HL-60 (cell line): ENCODE measurements around the gene BRD3.

ENCODE experiments used
- REST ChIP-seq: IDR thresholded peaks from 2 replicates; pipeline ENCODE4 v1.6.1; 2012; ENCODE audit warnings: low read depth; ENCODE audit not compliant: insufficient replicate concordance
- TF ChIP-seq, protein P1 (sequence below): IDR thresholded peaks from one replicate; pipeline ENCODE4 v1.5.1; 2011; ENCODE audit warnings: low read length, control low read depth, inconsistent platforms; ENCODE audit not compliant: insufficient read depth

DNA sequence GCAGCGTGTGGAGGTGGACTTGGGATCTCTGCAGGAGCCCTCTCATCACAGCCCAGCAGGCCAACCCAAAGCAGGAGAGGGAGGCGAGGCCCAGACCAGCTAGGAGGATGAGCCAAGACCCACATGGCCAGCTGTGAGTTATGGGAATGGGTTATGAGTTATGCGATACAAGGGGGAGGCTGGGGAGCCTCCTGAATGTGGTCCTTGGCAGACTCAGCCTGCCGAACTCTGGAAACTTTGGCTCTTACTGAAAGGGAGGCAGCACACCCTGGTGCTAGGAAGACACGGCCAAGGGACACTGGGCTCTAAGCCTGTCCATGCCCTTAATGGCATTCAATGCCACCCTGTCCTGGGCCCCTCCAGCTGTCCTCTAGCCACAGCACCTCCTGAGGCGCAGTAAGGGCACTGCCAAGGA is 68.0 kb downstream of the BRD3 start:
- TF ChIP-seq, protein P1, sequence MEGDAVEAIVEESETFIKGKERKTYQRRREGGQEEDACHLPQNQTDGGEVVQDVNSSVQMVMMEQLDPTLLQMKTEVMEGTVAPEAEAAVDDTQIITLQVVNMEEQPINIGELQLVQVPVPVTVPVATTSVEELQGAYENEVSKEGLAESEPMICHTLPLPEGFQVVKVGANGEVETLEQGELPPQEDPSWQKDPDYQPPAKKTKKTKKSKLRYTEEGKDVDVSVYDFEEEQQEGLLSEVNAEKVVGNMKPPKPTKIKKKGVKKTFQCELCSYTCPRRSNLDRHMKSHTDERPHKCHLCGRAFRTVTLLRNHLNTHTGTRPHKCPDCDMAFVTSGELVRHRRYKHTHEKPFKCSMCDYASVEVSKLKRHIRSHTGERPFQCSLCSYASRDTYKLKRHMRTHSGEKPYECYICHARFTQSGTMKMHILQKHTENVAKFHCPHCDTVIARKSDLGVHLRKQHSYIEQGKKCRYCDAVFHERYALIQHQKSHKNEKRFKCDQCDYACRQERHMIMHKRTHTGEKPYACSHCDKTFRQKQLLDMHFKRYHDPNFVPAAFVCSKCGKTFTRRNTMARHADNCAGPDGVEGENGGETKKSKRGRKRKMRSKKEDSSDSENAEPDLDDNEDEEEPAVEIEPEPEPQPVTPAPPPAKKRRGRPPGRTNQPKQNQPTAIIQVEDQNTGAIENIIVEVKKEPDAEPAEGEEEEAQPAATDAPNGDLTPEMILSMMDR = no peak
- TF ChIP-seq REST = no peak
